ENCODE measurements around the gene TMUB1. TPM values are rescaled to one million over a fixed set of nuclear protein-coding genes. Genes with fewer than 3 reads are reported as not detected.

The TMUB1 gene
- polyA plus RNA-seq, 4 donors, result 26.2 to 43.0 (median 27.9) TPM

DNA sequence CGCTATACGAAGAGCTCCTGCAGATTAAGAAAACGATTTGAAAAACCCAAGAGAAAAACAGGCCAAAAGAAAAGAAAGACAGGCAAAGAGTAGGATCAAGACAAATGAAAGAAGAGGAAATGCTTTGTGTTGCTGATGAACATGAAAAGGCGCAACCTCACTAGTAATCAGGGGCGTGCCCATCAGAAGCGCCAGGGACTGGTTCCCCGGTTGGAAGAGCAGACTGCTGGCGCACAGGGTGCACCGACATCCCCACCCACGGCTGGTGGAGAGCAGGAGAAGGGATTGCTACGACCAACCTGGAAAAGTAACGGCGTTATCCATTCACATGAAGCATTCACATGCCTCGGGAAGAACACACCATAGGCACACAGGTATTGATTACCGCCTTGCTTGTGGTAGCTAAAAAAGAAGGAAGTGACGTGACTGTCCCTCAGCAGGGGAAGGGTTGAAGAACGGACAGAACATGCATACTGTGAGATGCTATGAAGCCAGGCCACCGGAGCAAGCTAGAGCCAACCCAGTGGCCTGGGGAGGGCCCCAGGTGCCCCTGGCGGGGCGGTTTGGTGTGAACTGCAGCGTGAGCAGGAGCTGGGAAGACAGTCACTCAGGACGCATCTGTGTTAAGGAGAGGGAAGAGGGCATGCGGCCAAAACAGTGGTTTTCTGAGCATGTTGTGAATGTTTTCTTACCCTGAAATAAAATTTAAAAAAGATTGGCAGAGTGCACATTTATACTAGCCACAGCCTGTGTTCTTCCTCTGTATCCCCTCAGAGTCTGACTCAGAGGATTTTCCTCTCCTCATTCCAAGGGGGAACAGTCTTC lies 21.3 kb upstream of the TMUB1 start:
- no peak for DNase-seq (ENCODE audit: low read depth in 4 of 4, low spot score in 3 of 4)

DNA sequence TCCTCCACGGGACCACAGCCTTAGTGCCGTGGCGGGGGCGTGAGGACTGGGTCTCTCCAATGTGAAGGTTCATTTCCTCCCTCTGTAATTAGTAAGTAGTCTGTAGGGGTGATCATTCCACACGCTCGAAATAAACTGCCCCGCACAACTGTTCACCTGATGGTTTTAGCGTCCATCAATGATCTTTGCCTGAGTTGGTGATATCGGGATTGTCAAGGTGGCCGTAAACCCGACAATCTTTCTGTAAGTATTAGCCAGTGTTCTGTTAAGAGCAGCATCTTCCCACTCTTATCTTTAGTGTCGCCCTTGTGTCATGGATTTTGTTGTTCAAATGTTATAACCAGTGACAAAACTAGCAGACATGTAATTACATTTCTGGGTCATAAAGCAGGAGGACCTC lies 20.7 kb upstream of the TMUB1 start:
- no peak for DNase-seq (ENCODE audit: low read depth in 4 of 4, low spot score in 3 of 4)

DNA sequence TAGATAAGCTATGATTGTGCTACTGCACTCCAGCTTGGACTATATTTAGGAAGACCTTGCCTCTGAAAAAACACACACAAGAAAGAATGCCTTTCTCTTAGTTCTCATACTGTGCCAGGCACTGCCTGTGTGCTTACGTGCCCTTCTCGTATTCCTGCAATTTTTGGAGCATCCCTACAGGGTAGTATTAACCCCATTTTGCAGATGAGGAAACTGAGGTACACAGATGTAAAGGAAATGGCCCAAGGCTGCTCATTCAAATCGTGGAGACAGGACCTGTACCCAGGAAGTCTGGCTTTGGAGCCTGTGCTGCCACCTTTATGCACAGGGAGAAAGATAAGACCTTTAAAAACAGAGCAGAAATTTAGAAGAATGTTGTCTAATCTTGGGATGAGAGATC lies 19.7 kb upstream of the TMUB1 start:
- no peak for DNase-seq (ENCODE audit: low read depth in 4 of 4, low spot score in 3 of 4)

DNA sequence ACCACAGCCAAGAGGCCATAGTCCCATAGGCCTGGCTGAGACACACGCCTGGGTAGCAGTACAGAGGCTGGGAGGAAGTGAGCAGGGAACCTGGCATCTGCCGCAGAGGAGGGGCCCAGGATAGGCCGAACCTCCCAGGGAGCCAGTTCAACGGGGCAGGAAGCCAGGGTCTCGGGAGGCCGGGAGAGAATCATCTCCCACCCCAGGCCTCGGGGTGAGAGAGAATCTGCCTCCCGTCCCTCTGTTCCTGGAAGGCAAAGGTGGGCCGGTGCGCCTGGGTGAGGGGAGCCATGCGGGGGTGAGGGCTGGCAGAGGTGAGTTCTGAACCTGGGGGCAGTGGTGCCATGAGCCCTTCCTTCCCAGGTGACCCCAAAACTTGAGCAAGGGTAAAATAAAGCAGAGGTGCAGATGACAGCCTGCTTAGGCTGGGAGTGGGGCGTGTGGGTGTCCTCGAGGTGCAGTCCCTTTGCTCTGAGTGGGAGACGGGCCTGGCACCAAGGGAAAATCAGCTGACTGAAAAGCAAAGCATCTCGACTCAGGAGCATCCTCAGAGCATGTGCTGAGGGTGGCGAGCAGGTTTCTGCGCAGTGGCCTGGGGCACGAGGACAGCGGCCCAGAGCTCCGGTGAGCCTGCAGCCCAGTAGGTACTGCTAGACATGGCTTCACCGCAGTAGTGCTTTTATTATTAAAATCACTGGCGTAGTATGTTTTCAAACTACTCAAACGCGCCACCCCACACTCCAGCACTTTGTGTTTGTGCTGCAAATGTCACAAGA lies 18.5 kb upstream of the TMUB1 start:
- no peak for DNase-seq (ENCODE audit: low read depth in 4 of 4, low spot score in 3 of 4)

DNA sequence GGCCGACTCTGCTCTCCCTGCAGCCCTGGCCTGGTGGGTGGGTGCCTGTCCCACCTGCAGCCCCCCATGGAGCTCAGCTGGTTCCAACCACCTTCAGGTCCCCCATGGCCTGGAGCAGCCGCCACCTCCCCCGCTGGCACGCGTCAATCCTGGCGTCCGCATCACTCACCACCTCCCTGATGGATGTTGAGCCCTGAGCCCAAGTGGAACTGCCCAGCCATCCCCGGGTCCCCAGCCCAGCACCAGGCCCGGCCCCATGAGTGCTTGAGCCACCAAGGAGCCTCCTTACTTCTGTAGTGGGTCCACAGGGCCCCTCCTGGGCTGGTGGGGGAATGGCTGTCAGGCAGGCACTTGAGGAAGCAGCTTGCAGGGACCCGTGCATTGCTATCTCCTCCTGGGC lies 17.6 kb upstream of the TMUB1 start:
- DNase-seq (ENCODE audit: low read depth in 4 of 4, low spot score in 3 of 4), result no peak

DNA sequence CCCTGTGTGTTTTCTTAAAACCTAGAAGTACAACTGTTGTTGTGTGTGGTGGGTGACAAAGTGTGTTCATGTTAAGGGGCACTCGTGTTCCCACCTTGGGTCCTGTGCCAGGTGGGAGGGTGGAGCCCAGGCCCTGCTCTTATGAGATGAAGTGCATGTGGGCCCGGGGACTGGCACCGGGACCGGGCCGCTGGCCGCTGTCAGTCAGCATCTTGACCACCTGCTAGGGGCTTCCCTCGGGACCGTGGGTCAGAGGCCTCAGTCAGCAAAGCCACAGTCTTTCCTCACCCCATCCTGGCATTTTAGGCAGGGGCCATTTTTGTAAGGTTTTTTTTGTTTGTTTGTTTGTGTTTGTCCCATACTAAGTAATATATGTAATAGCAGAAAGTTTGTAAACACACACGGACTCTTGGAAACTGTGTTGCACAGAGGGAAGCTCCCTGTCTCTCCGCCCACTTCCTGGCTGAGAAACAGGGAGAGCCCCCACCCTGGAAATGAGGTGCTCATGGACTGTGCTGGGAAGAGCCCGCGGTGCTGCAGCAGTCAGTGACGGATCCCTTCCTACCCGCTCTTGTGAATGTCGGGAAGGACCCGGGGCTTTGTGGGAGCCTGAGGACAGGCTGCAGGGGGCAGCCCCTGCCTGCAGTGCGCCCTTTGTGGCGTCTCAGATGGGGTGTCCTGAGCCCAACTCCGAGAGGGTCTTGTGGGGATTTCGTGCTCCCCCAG lies 16.4 kb upstream of the TMUB1 start:
- DNase-seq (ENCODE audit: low read depth in 4 of 4, low spot score in 3 of 4), result no peak

DNA sequence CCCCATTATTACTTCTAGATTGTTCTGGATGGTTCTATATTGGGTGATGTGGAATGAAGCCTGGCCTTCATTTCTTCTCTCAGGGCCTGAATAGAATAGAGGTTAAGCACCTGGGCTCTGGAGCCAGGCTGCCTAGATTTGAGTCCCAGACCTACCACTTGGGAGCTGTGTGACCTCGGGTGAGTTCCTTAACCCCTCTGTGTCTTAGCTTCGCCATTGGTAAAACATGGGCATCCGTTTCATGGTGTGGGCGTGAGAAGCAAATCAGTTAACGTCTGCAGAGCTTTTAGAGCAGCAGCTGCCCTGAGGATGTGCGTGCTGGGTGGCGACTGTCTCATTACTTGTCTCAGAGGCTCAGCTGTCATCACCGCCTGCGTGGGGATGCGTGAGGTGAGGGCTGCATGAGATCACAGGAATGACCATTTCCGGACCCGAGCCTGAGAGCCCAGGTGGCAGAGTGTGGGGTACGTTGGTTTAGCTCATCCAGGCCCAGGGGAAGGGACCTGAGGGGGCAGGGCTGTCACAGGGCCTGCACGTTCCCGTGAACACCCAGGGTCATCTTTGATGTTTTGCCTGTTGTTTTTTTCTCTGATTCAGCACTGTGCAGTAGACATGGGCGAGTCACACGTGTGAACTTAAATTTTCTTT lies 12.7 kb upstream of the TMUB1 start:
- no peak for DNase-seq (ENCODE audit: low read depth in 4 of 4, low spot score in 3 of 4)

DNA sequence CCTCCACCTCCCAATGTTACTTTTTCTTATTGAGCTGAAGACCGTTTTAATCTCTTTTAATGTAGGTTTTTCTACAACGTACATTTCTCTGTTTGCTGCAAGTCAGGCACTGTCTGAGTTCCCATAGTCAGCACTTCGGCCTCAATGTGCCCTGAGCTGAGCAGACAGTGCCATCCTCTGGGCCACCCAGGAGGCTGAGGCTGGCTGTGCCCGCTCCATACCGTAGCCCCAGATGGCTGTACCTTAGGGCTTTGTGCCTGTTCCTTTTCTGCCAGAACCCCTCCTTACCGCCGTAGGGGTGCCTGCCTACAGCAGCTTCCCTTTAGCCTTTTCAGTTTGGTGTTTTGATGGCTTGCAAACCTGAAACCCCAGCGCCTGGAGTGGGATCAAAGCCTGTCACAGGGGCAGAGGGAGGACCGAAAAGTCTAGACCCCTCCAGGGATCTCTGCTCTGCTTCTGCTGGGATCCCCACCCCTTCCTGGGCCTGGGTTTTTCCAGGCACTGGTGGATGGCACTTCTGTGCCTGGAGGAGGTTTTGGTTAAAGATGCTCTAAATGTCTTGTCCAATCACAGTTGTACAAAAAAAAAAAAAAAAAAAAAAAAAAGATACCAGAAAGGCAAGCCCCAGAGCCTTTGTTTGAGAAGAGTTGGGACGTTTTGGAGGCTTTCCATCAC lies 12.0 kb upstream of the TMUB1 start:
- DNase-seq (ENCODE audit: low read depth in 4 of 4, low spot score in 3 of 4), result no peak

DNA sequence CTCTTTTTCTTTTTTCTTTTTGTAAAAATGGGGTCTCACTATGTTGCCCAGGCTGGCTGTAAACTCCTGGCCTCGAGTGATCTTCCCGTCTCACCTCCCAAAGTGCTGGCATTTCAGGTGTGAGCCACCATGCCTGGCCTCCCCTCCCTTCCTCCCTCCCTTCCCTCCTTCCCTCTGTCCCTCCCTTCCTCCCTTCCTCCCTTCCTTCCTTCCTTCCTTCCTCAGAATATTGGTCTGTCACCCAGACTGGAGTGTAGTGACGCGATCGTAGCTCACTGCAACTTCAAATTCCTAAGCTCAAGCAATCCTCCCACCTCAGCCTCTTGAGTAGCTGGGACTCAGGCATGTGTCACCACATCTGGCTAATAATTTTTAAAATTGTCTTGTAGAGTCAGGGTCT lies 11.4 kb upstream of the TMUB1 start:
- no peak for DNase-seq (ENCODE audit: low read depth in 4 of 4, low spot score in 3 of 4)

DNA sequence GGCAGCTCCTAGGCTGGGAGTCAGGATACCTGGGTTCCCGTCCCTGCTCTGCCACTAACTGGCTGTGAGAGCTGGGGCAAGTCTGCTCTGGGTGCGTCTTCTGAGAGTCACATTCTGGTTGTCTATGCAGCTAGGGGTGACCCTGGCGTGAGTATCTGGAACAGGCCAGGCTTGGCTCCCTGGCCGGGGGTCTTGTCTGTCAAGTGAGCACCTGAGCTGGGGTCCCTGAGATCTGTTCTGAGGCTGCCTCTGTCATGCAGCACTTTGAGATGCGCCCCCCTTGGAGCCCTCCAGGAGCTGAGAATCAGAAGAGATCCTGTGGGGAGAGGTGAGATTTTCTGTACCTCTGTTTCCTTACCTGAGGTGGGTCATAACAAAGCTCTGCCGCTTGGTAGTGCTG lies 10.5 kb upstream of the TMUB1 start:
- DNase-seq (ENCODE audit: low read depth in 4 of 4, low spot score in 3 of 4), result no peak

DNA sequence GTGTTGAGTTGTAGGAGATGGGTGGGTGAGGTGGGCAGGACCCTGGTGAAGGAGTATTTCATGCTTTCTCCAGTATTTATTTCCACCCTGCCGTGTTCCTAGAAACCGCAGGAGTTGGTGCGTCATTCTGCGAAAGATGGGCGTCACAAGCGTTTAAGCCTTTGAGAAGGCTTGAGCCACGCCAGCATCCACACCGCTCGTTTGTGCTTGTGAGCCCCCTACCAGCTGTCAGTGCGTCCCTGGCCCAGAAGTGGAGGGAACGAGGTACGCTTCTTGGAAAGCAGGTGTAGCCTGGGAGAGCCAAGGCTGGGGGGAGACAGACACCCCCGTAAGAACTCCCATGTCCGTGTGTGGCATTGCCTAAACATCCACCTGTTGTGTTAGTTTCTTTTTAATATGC lies 8.7 kb upstream of the TMUB1 start:
- DNase-seq (ENCODE audit: low read depth in 4 of 4, low spot score in 3 of 4), result no peak

DNA sequence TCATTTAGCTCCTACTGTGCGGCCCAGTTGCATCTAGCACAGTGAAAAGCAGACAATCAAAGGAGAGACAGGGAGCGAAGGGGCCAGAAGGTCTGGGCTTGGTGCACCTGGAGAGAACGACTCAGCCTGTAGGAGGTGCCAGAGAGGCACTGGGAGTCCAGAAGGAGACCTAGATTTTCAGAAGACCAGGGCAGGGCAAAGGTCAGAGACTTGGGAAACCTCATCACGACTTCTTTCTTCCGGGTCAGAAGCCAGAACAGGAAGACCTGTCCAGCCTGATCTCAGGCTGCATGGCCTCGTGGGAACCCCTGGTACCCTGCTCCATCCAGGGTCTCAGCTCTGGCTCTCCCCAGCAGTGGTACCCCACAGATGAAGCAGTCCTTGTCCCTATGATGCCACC lies 8.1 kb upstream of the TMUB1 start:
- DNase-seq (ENCODE audit: low read depth in 4 of 4, low spot score in 3 of 4), result no peak

DNA sequence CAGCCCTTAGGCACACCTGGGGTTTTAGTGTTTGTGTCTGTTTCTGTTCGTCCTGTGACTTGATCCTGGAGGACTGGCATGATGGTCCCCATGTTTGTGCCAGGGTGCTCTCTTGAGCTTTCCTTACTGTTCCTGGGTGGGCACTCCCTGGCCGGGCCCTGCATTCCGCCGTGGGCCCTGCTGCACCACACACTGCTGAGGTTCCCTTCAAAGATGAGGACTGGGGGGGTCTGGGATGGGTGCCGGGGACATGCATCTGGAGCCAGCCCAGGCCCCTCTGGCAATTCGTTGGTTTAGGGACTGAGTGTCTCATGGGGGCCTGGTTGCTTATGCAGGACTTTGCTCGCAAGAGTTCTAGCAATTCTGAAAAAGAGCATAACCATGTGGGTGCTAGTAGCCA lies 7.7 kb upstream of the TMUB1 start:
- no peak for DNase-seq (ENCODE audit: low read depth in 4 of 4, low spot score in 3 of 4)

DNA sequence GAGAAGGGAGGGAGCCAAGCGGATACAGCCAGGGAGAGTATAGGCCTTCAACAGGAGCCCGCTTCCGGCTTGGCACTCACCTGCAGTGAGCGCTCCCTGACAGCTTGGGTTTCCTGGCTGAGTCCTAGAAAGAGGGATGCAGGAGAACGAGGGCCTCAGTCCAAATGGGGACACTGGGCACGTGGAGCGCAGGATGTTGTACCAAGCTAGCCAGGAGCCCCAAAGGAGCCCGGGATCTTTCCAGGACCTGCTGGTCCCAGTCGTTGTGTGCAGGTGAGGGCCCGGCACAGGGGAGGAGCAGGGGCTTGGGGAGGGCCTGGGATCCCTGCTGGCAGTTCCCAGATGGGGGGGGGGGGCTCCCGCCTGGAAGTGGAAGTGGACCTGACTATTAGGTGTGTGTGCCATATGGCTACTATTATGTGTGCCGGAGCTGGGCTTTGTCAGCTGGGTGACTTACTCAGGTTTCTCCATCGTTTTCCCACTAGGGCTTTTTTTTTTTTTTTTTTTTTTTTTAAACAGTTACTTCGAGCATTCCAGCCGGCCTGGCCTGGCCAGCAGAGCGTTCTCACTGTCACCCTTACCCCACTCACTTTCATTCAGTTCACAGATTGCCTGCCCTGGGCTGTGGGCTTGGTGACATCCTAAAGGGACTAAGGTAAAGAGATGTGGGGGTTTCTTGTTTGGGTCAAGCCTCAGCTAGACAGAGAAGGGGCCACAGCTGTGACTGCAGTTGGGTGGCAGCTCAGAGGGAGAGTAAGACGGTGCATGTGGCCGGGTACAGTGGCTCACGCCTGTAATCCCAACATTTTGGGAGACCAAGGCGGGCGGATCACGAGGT lies 6.8 kb upstream of the TMUB1 start:
- DNase-seq (ENCODE audit: low read depth in 4 of 4, low spot score in 3 of 4), result no peak

DNA sequence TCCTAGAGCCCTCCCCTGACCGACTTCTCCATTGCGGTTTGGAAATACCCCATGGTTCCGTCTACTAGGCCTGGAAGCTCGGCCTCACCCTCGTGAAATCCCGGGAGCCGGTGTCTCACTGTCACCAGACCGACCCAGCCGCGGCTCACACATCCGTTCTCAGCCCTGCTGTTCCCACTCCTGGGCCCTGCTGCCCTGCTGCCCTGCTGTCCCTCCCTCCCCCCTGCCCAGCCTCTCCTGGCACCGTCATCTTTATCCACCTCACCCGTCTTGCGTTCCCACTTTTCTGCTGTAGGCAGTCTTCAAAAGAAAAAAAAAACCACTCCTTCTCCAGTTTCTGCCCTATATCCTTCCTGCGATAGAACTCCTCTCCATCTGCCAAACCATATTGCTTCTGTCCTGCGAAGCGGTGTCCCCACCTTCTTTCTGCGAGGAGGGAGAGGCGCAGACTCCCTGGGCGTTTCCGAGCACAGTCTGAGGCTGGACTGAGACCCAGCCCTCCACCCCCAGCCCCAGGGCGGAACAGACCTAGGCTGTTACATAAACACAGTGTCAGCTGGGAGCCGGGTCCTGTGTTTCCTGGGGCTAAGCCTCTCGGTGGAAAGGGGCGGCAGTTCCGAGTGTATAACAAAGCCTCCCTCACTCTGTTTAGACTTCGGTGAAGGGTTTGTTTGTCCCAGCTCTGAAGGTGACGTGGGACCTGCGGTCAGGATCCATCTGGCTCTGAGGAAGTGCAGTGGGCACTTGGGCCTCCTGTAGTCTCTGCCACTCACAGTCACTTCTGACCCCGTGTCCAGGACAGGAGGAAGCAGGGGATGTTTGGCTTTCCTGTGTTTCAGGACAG lies 5.8 kb upstream of the TMUB1 start:
- no peak for DNase-seq (ENCODE audit: low read depth in 4 of 4, low spot score in 3 of 4)

DNA sequence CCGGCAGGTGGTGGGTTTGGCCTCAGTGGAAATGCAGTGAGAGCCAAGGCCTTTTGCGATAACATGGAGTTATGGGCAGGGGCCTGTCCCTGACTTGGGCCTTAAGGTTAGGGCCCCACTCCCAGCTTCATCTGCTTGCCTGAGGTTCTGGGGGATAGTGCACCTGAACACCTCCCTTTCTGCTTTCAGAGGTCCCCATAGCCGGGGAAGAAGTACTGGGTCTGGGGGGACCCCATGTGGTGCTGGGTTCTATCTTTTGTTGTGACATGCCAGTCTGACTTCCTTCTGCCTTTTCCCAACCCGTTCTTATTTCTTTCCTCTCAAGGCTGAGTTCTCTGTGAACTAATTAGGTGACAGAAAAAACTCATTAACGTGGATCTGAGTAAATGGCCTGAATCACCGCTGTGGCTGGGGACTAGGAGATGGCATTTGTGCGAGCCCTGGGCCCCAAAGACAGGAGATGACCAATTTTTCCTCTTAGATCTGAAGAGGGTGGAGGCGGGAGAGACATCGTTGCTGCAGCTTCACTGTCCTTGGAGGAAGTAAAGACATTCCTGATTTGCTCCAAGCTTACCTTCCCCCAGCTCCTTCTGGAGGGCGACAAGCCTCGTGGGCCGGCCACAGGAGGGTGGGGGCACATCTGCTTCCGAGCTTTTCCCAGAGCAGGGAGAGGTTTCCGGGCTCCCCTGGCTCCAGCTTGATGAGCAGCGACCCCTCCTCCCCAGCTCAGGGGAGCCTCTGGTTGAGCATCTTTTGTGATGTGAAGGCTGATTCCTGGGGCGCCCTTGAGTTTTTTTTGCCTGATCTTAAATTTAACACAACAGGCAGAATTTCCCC lies 4.9 kb upstream of the TMUB1 start:
- DNase-seq (ENCODE audit: low read depth in 4 of 4, low spot score in 3 of 4), result no peak

DNA sequence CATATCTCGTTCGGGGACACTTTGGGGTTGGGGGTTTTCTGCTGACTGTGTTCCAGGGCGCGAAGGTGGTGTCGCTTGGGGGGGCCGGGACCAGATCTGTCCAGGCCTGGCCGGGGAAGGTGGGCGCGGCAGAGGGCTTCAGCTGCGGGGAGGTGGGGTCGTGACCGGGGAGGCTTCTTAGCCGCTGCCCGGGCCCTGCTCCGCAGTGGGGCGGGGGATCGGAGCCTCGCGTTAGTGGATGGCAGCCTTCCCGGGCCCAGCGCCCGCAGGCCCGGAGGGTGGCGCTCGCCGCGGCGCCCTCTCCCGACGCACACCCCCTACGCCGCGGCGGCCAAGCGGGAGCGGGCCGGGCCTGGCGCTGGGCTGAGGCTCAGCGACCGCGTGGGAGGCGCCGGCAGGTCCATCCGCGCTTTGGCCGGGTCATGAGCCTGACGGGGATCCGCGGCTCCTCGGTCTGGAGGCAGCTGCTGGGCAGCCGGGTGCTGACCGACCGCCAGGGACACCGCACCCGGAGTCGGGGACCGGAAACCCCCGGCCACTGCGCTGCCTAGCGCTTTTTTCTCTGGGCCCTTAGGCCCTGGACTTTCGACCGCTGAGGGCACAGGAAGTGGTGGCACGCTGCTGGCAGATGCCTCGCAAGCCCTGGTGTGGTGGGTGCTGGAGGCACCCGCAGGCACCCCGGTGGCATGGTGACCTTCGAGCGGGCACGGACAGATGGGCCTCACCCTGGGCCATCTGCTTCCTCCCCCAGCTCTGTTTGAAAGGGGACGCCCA lies 4.1 kb upstream of the TMUB1 start:
- DNase-seq (ENCODE audit: low read depth in 4 of 4, low spot score in 3 of 4), result no peak

All from right renal pelvis (tissue), 4 donors.